ENCODE data around the gene EMCN.

- TF ChIP-seq, protein P1, sequence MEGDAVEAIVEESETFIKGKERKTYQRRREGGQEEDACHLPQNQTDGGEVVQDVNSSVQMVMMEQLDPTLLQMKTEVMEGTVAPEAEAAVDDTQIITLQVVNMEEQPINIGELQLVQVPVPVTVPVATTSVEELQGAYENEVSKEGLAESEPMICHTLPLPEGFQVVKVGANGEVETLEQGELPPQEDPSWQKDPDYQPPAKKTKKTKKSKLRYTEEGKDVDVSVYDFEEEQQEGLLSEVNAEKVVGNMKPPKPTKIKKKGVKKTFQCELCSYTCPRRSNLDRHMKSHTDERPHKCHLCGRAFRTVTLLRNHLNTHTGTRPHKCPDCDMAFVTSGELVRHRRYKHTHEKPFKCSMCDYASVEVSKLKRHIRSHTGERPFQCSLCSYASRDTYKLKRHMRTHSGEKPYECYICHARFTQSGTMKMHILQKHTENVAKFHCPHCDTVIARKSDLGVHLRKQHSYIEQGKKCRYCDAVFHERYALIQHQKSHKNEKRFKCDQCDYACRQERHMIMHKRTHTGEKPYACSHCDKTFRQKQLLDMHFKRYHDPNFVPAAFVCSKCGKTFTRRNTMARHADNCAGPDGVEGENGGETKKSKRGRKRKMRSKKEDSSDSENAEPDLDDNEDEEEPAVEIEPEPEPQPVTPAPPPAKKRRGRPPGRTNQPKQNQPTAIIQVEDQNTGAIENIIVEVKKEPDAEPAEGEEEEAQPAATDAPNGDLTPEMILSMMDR (IDR thresholded peaks at IDR 0.05) = no peak
- TF ChIP-seq POLR2A (IDR thresholded peaks at IDR 0.05) = no peak
These were observed 161.7 kb downstream of the EMCN start for GRCh38 chr4:100356172-100356571.

Data from uterus (tissue), 2 donors.